Activated CD8-positive, alpha-beta memory T cell treated with anti-CD3 and anti-CD28 coated beads, Interleukin-2, amount 10 ng/mL, durations not matched to agents 7 days and 5 days (primary cell): ENCODE measurements around the gene MESD. TPM values are rescaled to one million over a fixed set of nuclear protein-coding genes. Genes with fewer than 3 reads are reported as not detected.

Source experiments
- ATAC-seq: fragments of 150-1000 bp; cut with Tn5 transposase; one replicate; pipeline ENCODE4 v1.10.0; 2021; ENCODE audit warnings: moderate library complexity
- CTCF ChIA-PET: fragments of 350-600 bp; sonication (Branson Sonifier 250); formaldehyde crosslinking; loops from one replicate; lab custom pipeline; 2021; ENCODE audit warnings: antibody characterized with exemption; lab: Charles Lee
- DNase-seq: peaks from one replicate; pipeline ENCODE4 v3.0.0-alpha.2; 2020
- H3K27ac Mint-ChIP-seq: one replicate; pipeline ENCODE4 v1.8.0; 2021; ENCODE audit warnings: mild to moderate bottlenecking, mixed read lengths
- H3K27me3 Mint-ChIP-seq: one replicate; pipeline ENCODE4 v1.8.0; 2021; ENCODE audit warnings: mixed read lengths
- H3K36me3 Mint-ChIP-seq: one replicate; pipeline ENCODE4 v1.8.0; 2021; ENCODE audit warnings: mild to moderate bottlenecking, mixed read lengths
- H3K4me1 Mint-ChIP-seq: one replicate; pipeline ENCODE4 v1.8.0; 2021; ENCODE audit warnings: mixed read lengths
- H3K4me3 Mint-ChIP-seq: one replicate; pipeline ENCODE4 v1.8.0; 2021; ENCODE audit warnings: mild to moderate bottlenecking, moderate library complexity, mixed read lengths
- H3K9me3 Mint-ChIP-seq: one replicate; pipeline ENCODE4 v1.8.0; 2022; ENCODE audit warnings: low read depth, mixed read lengths
- total RNA-seq, 2 experiments: library from RNA; stranded (reverse); gene quantifications; one replicate each; pipeline ENCODE4 v1.2.3, GENCODE V29; 2021

MESD gene
- total RNA-seq, 2 experiments from 2014 or later, result 27.6 to 27.8 TPM

DNA sequence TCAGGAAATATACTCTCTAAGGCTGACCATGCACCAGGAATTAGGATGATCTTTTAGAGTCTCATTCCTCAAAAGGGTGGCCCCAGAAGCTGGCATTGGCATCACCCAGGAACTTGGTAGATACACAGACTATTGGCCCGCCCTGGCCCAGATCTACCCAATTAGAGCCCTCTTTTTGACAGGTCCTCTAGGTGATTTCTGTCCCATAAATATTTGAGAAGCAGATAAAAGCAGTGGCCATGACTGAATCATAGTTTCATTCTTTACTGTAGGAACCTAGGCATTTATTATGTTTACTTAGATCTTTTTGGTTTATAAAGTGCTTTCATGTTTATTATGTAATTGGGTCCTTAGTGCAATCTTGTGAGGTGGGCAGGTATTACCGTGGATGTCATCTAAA is 18.7 kb upstream of the MESD start:
- Mint-ChIP-seq H3K4me3 (no peak overlapping the region), H3K36me3 (peaks cover 22% of the 10 kb centered on the region), H3K27ac (no peak overlapping the region), H3K9me3 (no peaks in the 10 kb centered on the region), H3K27me3 (no peaks in the 10 kb centered on the region), H3K4me1 (peaks cover 55% of the 10 kb centered on the region)
- no peak for ATAC-seq
- DNase-seq, result no peak
- CTCF ChIA-PET, result interaction anchor here (1.0 kb wide), 1 partner anchor 100 kb away, joined by 4 read pairs; no protein-coding TSS in a partner anchor

DNA sequence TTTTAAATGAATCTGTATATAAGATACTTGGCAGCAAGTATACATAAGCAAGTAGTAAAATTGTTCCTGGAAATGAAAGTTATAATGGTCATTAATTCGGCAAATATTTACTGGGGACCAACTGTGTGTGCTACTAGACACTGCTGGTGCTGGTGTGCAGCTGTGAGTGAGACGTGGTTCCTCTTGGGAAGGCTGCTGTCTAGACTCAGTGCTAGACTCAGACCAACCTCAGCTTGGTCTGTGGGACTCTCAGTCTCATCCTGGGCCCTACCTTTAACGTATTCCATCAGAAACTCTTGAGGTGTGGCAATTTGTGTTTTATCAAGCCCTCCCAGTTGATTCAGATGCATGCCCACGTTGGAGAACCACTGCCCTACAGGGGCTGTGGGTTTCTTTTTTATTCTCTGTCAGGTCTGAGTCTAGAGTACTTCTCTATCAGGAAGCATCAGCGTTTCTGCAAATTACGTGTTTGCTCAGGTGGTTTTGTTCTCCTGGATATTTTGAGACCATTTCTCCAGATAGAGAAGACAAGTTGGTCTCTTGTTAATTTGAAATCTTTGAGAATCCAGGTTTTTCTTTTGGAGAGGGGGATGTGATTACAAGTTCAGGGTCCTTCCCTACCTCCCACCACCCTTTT is 17.9 kb upstream of the MESD start:
- ATAC-seq (no peak), DNase-seq (no peak)
- Mint-ChIP-seq H3K9me3 (no peaks in the 10 kb centered on the region), H3K27ac (no peak overlapping the region), H3K4me1 (peaks cover 58% of the 10 kb centered on the region), H3K4me3 (no peak overlapping the region), H3K27me3 (no peaks in the 10 kb centered on the region), H3K36me3 (peaks cover 26% of the 10 kb centered on the region)
- CTCF ChIA-PET, result no interaction called here

DNA sequence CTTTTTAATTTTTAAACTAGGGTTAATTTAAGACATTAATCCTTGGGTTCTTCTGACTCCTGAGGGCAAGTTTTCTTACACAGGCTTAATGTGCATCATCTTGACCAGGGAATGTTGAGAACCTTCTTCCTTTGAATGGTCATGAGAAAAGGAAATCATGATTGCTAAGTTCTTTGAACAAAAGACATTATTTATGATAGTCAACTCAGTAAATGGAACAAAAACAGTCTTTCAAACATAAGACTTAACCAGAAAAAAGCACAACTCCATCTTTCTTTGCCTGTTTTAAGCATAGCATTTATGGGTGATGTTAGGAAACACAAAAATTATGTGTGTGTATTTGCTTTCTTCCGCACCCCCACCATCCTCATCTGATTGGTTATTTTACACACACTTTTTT is 16.5 kb upstream of the MESD start:
- Mint-ChIP-seq H3K9me3 (no peaks in the 10 kb centered on the region), H3K36me3 (peaks cover 26% of the 10 kb centered on the region), H3K4me3 (no peak overlapping the region), H3K27me3 (no peaks in the 10 kb centered on the region), H3K27ac (no peak overlapping the region), H3K4me1 (peaks cover 58% of the 10 kb centered on the region)
- ATAC-seq (no peak), DNase-seq (no peak)
- CTCF ChIA-PET, result interaction anchor here (0.9 kb wide), 1 partner anchor 17 kb away, joined by 3 read pairs; no protein-coding TSS in a partner anchor

DNA sequence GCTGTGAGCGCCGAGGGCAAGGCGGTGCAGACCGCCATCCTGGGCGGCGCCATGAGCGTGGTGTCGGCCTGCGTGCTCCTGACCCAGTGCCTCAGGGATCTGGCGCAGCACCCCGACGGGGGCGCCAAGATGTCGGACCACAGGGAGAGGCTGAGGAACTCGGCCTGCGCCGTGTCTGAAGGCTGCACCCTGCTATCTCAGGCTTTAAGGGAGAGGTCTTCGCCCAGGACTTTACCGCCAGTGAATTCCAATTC is 13.4 kb upstream of the MESD start:
- no peak for ATAC-seq
- peak overlapping the region; percentile 44 for H3K4me3 Mint-ChIP-seq
- CTCF ChIA-PET, result no interaction called here
- peaks cover 60% of the 10 kb centered on the region for H3K4me1 Mint-ChIP-seq
- H3K9me3 Mint-ChIP-seq, result no peaks in the 10 kb centered on the region
- H3K27me3 Mint-ChIP-seq, result no peaks in the 10 kb centered on the region
- H3K27ac Mint-ChIP-seq, result no peak overlapping the region
- peaks cover 25% of the 10 kb centered on the region for H3K36me3 Mint-ChIP-seq
- no peak for DNase-seq

DNA sequence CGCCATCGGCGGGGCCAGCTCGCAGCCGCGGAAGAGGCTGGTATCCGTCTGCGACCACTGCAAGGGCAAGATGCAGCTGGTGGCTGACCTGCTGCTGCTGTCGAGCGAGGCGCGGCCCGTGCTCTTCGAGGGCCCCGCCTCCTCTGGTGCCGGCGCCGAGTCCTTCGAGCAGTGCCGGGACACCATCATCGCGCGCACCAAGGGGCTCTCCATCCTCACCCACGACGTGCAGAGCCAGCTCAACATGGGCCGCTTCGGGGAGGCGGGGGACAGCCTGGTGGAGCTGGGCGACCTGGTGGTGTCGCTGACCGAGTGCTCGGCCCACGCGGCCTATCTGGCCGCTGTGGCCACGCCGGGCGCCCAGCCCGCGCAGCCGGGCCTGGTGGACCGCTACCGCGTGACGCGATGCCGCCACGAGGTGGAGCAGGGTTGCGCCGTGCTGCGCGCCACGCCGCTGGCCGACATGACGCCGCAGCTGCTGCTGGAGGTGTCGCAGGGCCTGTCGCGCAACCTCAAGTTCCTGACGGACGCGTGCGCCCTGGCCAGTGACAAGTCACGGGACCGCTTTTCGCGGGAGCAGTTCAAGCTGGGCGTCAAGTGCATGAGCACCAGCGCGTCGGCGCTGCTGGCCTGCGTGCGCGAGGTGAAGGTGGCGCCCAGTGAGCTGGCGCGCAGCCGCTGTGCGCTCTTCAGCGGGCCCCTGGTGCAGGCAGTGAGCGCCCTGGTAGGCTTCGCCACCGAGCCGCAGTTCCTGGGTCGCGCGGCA is 12.9 kb upstream of the MESD start:
- DNase-seq (no peak), ATAC-seq (no peak)
- CTCF ChIA-PET, result interaction anchor here (1.3 to 3.4 kb wide), 4 partner anchors 8 to 264 kb away, joined by 4 to 25 read pairs (median 14); no protein-coding TSS in a partner anchor
- peaks cover 58% of the 10 kb centered on the region for H3K4me1 Mint-ChIP-seq
- peaks cover 25% of the 10 kb centered on the region for H3K36me3 Mint-ChIP-seq
- no peaks in the 10 kb centered on the region for H3K27me3 Mint-ChIP-seq
- H3K9me3 Mint-ChIP-seq, result no peaks in the 10 kb centered on the region
- peak overlapping the region; percentile 73 for H3K4me3 Mint-ChIP-seq
- peak overlapping the region; percentile 43 for H3K27ac Mint-ChIP-seq

DNA sequence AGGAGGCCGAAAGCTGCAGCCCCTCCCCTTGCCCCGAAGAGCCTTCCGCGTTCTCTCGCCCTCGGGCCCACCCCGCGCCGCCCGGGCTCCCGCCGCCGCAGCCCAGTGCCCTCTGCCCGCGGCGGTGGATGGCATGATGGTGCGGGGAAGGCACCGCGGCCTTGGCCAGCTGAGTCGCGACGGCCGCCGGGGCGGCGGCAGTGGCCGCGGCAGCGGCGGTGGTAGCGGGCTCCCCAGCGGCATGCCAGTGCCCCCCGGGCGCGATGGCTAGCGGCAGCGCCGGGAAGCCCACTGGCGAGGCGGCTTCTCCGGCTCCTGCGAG is 12.4 kb upstream of the MESD start:
- Mint-ChIP-seq H3K4me1 (peaks cover 58% of the 10 kb centered on the region), H3K4me3 (peak overlapping the region; percentile 94), H3K9me3 (no peaks in the 10 kb centered on the region), H3K27ac (peak overlapping the region; percentile 78), H3K27me3 (no peaks in the 10 kb centered on the region), H3K36me3 (peaks cover 25% of the 10 kb centered on the region)
- CTCF ChIA-PET, result interaction anchor here (0.9 to 3.4 kb wide), 5 partner anchors 8 to 264 kb away, joined by 3 to 25 read pairs (median 14); no protein-coding TSS in a partner anchor
- ATAC-seq (peak; percentile 25), DNase-seq (no peak)

DNA sequence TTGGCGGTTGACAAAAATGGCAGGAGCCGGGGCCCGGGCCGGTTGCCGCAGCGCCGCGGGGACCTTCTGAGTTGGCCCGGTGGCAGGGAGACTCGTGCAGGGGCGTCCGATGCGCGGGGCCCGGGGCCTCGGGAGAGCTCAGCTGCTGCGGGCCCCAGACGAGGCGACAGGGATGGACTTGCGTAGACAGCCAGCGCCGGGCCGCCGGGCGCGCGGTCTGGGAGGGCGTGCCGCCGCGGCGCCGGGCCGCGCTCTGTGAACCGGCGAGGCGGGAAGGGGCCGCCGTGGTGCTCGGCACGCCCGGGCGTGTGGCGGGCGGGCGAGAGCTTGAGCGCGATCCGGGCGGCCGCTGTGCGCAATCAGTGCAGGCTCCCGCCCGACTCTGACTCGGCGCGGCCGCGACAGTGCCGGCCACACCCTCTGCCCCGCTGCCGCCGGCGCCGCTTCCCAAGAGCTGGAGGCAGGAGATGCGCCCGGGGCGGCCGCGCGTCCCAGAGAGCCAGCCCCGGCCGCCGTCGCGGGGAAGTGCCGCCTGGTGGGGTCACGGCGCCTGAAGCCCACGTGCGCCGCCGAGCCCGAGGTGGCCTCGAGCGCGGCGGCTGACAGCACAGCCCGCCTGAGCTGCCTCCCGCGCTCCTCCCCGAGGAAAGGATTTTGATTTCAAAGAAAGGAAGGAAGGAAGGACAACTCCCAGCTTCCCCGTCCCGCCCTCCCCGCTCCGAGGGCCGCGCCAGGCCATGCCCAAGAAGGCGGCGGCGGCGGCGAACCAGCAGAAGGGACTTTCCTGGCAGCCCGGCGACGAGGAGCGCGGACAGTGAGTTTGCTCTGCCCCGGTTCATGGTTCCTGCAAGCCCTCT is 11.8 kb upstream of the MESD start:
- DNase-seq, result peak; percentile 66
- no peaks in the 10 kb centered on the region for H3K27me3 Mint-ChIP-seq
- H3K27ac Mint-ChIP-seq, result peak overlapping the region; percentile 96
- H3K4me1 Mint-ChIP-seq, result peaks cover 56% of the 10 kb centered on the region
- CTCF ChIA-PET, result interaction anchor here (0.9 to 3.4 kb wide), 5 partner anchors 9 to 265 kb away, joined by 3 to 25 read pairs (median 14); no protein-coding TSS in a partner anchor
- peaks cover 25% of the 10 kb centered on the region for H3K36me3 Mint-ChIP-seq
- peak; percentile 48 for ATAC-seq
- no peaks in the 10 kb centered on the region for H3K9me3 Mint-ChIP-seq
- peak overlapping the region; percentile 94 for H3K4me3 Mint-ChIP-seq

DNA sequence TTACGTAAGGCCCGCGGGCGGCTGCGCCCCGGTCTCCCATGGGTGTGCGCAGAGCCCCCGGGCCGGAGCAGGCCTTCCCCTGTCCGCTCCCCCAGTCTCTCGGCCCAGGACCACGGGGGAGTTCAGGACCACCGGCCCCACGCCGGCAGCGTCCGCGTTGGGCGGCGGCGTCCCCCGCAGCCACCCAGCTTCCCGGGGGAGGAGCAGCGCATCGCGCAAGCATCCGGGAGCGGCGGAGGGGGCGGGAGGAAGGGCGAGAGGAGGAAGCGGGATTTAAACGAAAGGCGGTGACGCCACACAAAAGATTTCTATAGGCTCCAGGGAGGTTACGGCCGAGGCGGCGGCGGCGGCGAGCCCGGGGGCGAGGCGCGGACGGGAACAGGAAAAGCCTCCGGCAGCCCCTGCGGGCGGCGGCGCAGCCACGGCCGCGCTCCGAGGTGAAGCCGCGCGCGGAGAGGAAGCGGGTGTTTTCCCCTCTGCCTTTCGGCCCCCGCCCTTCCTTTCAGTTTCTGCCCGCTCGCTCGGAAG is 11.1 kb upstream of the MESD start, which contains the start of gene TLNRD1:
Gene TLNRD1, plus strand, starts transcription at position 300 of the 528 bp plus-strand sequence. CDS start 1,349 bp downstream, outside the sequence.
- Mint-ChIP-seq H3K27me3 (no peaks in the 10 kb centered on the region), H3K27ac (peak within 1 kb of the TSS; percentile 96), H3K4me3 (peak within 1 kb of the TSS; percentile 94), H3K4me1 (peaks cover 51% of the 10 kb centered on the region), H3K36me3 (peaks cover 22% of the 10 kb centered on the region), H3K9me3 (no peaks in the 10 kb centered on the region)
- DNase-seq (peak; percentile 91), ATAC-seq (peak; percentile 74)
- CTCF ChIA-PET, result interaction anchor here (2.5 to 3.4 kb wide), 3 partner anchors 9 to 266 kb away, joined by 14 to 25 read pairs (median 14); no protein-coding TSS in a partner anchor

DNA sequence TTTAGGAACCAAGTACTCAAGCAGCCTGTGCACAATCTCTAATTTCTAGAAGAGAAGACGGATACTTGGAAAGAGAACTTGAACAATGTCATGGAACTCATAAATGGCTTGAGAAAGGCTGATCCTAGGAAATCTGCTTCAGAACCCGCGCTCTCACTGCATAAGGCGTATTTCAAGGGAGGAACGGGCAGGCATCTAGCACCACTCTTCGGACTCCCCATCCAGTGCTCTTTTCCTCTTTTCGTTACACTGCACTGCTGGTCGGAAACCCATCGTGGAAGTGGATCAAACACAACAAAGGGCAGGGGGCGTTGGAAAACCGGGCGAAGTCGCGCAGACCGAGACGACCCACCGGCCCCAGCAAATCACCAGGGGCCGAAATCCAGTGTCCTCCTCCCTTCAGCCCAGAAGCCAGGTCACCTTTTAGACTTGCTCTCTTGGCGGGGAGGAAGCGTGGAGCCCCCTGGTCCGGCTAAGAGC is 10.6 kb upstream of the MESD start:
- peaks cover 46% of the 10 kb centered on the region for H3K4me1 Mint-ChIP-seq
- CTCF ChIA-PET, result interaction anchor here (2.5 to 3.4 kb wide), 3 partner anchors 9 to 266 kb away, joined by 14 to 25 read pairs (median 14); no protein-coding TSS in a partner anchor
- DNase-seq, result no peak

DNA sequence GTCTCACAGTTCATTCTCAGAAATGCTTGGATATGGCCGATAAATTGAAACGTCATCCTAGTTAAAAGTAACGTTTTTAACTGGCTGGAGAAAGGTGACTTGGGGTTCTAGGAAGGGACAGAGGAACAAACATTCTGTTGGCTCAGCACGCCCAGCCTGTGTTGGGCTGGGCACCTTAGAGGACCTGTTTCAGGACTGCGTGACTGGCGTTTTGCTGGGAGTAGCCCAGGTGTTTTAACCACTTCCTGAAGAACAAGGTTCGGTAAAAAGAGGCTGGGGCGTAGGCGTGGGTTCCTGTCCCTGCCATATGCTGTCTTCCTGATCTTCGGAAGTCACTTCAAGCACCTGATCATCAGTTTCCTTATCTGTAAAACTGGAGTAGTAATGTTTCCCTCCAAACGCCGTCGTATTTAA is 10.0 kb upstream of the MESD start:
- Mint-ChIP-seq H3K9me3 (no peaks in the 10 kb centered on the region), H3K4me1 (peaks cover 42% of the 10 kb centered on the region), H3K27me3 (no peaks in the 10 kb centered on the region), H3K4me3 (peak overlapping the region; percentile 94), H3K27ac (peak overlapping the region; percentile 96), H3K36me3 (peaks cover 19% of the 10 kb centered on the region)
- CTCF ChIA-PET, result interaction anchor here (2.5 to 3.4 kb wide), 3 partner anchors 8 to 267 kb away, joined by 14 to 25 read pairs (median 14); no protein-coding TSS in a partner anchor
- ATAC-seq (peak; percentile 20), DNase-seq (peak; percentile 78)

More for the DNA sequence above, 10.6 kb upstream of the MESD start:
- Mint-ChIP-seq H3K4me3 (peak overlapping the region; percentile 94), H3K9me3 (no peaks in the 10 kb centered on the region), H3K36me3 (peaks cover 22% of the 10 kb centered on the region), H3K27ac (peak overlapping the region; percentile 96), H3K27me3 (no peaks in the 10 kb centered on the region)
- peak; percentile 3 for ATAC-seq

DNA sequence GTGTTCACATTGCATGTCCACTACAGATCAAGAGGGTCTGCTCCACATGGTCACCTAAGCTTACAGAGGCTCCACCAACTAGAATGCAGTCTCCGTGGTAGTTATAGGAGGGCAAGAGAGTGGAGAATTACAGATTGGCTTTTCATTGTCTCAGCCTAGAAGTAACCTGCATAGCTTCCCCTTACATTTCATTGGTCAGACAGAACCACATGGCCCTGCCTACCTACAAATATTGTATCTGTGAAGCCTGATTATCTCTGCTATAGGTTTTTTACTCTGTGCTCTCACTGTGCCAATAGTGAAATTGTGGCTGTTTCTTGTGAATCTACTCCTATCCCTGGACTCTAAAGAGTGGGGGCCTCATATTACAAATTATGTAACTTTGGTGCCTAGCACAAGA is 8.6 kb upstream of the MESD start:
- no peak for ATAC-seq

DNA sequence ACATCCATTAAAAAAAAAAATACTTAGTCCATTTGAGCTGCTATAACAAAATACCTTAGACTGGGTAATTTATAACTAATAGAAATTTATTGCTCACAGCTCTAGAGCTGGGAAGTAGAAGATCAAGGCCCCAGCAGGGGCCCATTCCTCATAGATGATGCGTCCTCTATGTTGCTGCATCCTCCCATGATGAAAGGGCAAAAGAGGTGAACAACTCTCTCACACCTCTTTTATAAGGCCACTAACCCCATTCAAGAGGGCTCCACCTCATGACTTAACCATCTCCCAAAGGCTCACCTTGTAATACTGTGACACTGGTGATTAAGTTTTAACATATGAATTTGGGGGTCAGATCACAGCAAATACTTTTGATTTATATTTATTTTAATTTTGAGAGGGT is 8.1 kb upstream of the MESD start:
- Mint-ChIP-seq H3K4me3 (no peak overlapping the region), H3K36me3 (peaks cover 3% of the 10 kb centered on the region), H3K27ac (no peak overlapping the region), H3K4me1 (peaks cover 25% of the 10 kb centered on the region), H3K27me3 (no peaks in the 10 kb centered on the region), H3K9me3 (no peaks in the 10 kb centered on the region)
- DNase-seq (no peak), ATAC-seq (no peak)
- CTCF ChIA-PET, result interaction anchor here (1.0 to 2.5 kb wide), 2 partner anchors 110 to 269 kb away, joined by 4 to 23 read pairs; no protein-coding TSS in a partner anchor

More for the DNA sequence above, 8.6 kb upstream of the MESD start:
- CTCF ChIA-PET, result interaction anchor here (1.0 to 2.5 kb wide), 2 partner anchors 110 to 268 kb away, joined by 4 to 23 read pairs; no protein-coding TSS in a partner anchor
- no peak for DNase-seq
- peak overlapping the region; percentile 61 for H3K27ac Mint-ChIP-seq
- no peak overlapping the region for H3K4me3 Mint-ChIP-seq
- peaks cover 6% of the 10 kb centered on the region for H3K36me3 Mint-ChIP-seq
- H3K27me3 Mint-ChIP-seq, result no peaks in the 10 kb centered on the region
- H3K9me3 Mint-ChIP-seq, result no peaks in the 10 kb centered on the region
- peaks cover 28% of the 10 kb centered on the region for H3K4me1 Mint-ChIP-seq
